ENCODE data around the gene C1orf105. TPM values are rescaled to one million over a fixed set of nuclear protein-coding genes. Genes with fewer than 3 reads are reported as not detected.

The C1orf105 gene
- total RNA-seq, 2 experiments from 2014 or later = not detected

DNA sequence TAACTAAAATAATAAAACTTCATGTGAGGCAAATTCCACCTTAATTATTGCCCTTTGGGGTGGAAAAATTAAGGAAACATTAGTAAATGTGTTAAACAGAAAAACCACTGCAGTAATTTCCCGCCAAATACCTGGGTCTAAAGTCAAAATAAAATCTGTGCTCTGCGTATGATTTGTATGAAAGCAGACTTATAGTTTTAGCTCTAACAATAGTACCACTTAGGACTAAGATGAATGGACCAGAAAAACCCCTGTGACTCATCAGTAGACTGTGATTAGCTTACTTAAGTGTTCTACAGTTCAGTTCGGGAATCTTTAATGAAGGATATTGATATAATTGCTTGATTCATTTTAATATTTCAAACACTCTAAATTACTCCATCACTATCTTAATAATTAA, 23.3 kb upstream of the C1orf105 start:
- DNase-seq = no peak
- CTCF ChIA-PET = interaction anchor here (0.5 to 1.0 kb wide), 2 partner anchors 60 to 66 kb away, joined by 3 read pairs; no protein-coding TSS in a partner anchor
- Mint-ChIP-seq H3K4me1 (peaks cover 92% of the 10 kb centered on the region), H3K27me3 (no peaks in the 10 kb centered on the region), H3K36me3 (ENCODE audit: low read depth) (peaks cover 3% of the 10 kb centered on the region), H3K4me3 (no peak overlapping the region), H3K27ac (no peak overlapping the region), H3K9me3 (ENCODE audit: low read depth) (no peaks in the 10 kb centered on the region)
- intact Hi-C loops (cut with DNase I, micrococcal nuclease) = loop anchor here (5.0 kb wide), 2 partner anchors 125 to 265 kb away; no protein-coding TSS in a partner anchor
- POLR2A ChIA-PET = no interaction called here
- peak; percentile 51 for ATAC-seq

GRCh38 chr1:172397633-172398032, 22.9 kb upstream of the C1orf105 start:
- no peak overlapping the region for H3K4me3 Mint-ChIP-seq
- H3K4me1 Mint-ChIP-seq = peaks cover 88% of the 10 kb centered on the region
- H3K27ac Mint-ChIP-seq = no peak overlapping the region
- intact Hi-C loops (cut with DNase I, micrococcal nuclease) = loop anchor here (2.0 to 5.0 kb wide), 6 partner anchors 125 to 395 kb away; no protein-coding TSS in a partner anchor
- peaks cover 3% of the 10 kb centered on the region for H3K36me3 Mint-ChIP-seq (ENCODE audit: low read depth)
- ChIA-PET POLR2A (interaction anchor here (0.5 kb wide), 1 partner anchor 39 kb away, joined by 3 read pairs; no protein-coding TSS in a partner anchor), CTCF (interaction anchor here (0.5 to 0.8 kb wide), 2 partner anchors 16 to 65 kb away, joined by 3 read pairs; no protein-coding TSS in a partner anchor)
- no peak for DNase-seq
- H3K9me3 Mint-ChIP-seq (ENCODE audit: low read depth) = no peaks in the 10 kb centered on the region
- ATAC-seq = no peak
- H3K27me3 Mint-ChIP-seq = no peaks in the 10 kb centered on the region

DNA sequence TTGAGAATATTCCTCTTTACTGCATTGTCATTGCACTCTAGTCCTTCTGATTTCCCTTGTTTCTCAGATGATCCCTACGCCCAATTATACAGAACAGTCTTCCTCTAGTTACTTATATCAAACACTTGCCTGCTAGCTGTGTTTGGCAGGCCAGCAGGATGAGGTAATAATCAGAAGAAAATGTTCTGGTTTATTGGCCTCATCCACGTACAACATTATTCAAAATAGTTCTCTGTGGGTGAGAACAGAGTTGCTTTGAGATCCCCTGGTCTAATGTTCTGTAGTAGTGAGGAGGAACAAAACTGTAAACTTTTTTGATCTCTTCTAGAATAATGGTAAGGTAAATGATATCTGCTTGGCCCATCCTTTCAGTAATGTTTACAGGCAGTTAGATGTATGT, 22.3 kb upstream of the C1orf105 start:
- H3K36me3 Mint-ChIP-seq (ENCODE audit: low read depth) = peaks cover 3% of the 10 kb centered on the region
- ATAC-seq = no peak
- peaks cover 83% of the 10 kb centered on the region for H3K4me1 Mint-ChIP-seq
- POLR2A ChIA-PET = interaction anchor here (0.5 kb wide), 2 partner anchors 40 to 1422 kb away, joined by 3 to 4 read pairs; no protein-coding TSS in a partner anchor
- H3K4me3 Mint-ChIP-seq = no peak overlapping the region
- no peaks in the 10 kb centered on the region for H3K27me3 Mint-ChIP-seq
- intact Hi-C loops (cut with DNase I, micrococcal nuclease) = loop anchor here (2.0 to 5.0 kb wide), 6 partner anchors 126 to 395 kb away; no protein-coding TSS in a partner anchor
- no peaks in the 10 kb centered on the region for H3K9me3 Mint-ChIP-seq (ENCODE audit: low read depth)
- CTCF ChIA-PET = interaction anchor here (0.7 to 3.5 kb wide), 12 partner anchors 16 to 395 kb away, joined by 3 to 20 read pairs (median 5); no protein-coding TSS in a partner anchor
- DNase-seq = no peak
- peak overlapping the region; percentile 52 for H3K27ac Mint-ChIP-seq

- peak overlapping the region; percentile 29 for H3K4me3 Mint-ChIP-seq
- peak; percentile 35 for DNase-seq
Observed at GRCh38 chr1:172398970-172399755, 21.3 kb upstream of the C1orf105 start.

DNA sequence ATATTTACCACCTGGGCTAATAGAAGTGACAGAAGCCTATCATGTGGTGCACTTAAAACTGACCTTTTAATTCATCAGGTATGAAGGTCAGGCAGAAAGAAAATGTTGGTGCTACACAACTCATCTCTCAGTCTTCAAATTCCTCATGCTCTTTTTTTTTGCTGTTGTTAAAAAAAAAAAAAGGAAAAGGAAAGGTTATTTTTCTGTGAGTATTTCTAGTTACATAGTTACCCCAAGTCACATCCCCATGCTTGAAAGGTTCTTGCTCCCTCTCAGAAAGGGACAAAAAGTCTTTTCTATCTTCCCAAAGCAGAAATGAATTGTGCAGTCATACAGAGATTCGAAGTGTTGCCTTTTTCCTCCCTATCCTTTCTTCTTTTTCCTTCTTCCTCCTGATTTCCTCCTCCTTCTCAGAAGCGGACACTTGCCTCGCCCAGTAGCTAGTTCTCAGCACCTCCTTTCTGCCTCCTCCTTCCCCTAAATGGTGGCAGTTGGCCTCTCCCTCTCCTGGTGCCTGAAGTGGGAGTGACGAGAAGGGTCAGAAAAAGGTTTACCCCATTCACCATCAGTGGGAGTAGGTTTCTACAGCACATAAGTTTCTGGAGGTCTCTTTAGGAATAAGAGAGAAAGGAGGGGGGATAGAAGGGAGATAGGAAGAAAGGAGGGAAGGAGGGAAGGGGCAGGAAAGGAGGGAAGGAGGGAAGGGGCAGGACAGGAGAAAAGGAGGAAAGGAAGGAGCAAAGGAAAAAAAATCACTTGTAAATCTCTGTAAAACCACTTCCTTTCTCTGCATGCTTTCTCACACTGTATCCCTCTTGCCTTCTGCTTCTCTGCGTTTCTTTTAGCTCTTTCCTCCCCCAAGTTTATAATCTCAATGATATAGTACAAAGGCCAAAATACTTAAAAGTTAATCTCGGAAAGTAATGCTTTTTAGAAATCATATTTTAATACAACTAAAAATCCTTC, 20.4 kb upstream of the C1orf105 start:
- POLR2A ChIA-PET = interaction anchor here (1.2 kb wide), 1 partner anchor 42 kb away, joined by 3 read pairs; no protein-coding TSS in a partner anchor

More at GRCh38 chr1:172398970-172399755, 21.3 kb upstream of the C1orf105 start:
- peaks cover 74% of the 10 kb centered on the region for H3K4me1 Mint-ChIP-seq
- peak overlapping the region; percentile 70 for H3K27ac Mint-ChIP-seq
- CTCF ChIA-PET = interaction anchor here (0.6 to 3.5 kb wide), 33 partner anchors 9 to 754 kb away, joined by 3 to 20 read pairs (median 4); partner anchors contain the start of gene PIGC
- no peaks in the 10 kb centered on the region for H3K9me3 Mint-ChIP-seq (ENCODE audit: low read depth)
- ATAC-seq = peak; percentile 53
- intact Hi-C loops (cut with DNase I, micrococcal nuclease) = loop anchor here (1.0 to 5.0 kb wide), 9 partner anchors 41 to 397 kb away; no protein-coding TSS in a partner anchor
- H3K27me3 Mint-ChIP-seq = no peaks in the 10 kb centered on the region
- peaks cover 1% of the 10 kb centered on the region for H3K36me3 Mint-ChIP-seq (ENCODE audit: low read depth)
- POLR2A ChIA-PET = interaction anchor here (1.2 kb wide), 1 partner anchor 41 kb away, joined by 3 read pairs; no protein-coding TSS in a partner anchor

DNA sequence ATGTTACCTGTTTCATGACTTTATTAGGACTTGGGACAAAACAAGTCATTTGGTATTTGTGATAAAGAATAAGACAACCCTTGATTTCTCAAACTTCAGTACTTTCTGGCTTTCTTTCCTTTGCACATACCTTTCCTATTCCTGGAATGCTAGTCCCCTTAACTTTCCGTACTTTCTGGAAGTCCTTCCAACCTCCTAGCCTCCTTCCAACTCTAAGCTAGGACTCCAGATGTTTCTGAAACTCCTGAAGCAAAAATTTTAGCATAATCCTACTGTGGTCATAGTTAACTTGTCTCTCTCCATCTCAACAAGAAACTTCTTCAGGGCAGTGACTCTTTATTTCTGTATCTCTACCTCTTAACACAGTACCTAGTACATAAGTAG, 19.8 kb upstream of the C1orf105 start:
- Mint-ChIP-seq H3K36me3 (ENCODE audit: low read depth) (no peaks in the 10 kb centered on the region), H3K27me3 (no peaks in the 10 kb centered on the region), H3K9me3 (ENCODE audit: low read depth) (no peaks in the 10 kb centered on the region), H3K27ac (no peak overlapping the region), H3K4me3 (no peak overlapping the region), H3K4me1 (peaks cover 61% of the 10 kb centered on the region)
- DNase-seq (no peak), ATAC-seq (no peak)
- intact Hi-C loops (cut with DNase I, micrococcal nuclease) = no loop called here
- CTCF ChIA-PET = interaction anchor here (2.1 to 3.5 kb wide), 6 partner anchors 11 to 398 kb away, joined by 11 to 20 read pairs (median 13); no protein-coding TSS in a partner anchor
- POLR2A ChIA-PET = no interaction called here

More for the DNA sequence above, 20.4 kb upstream of the C1orf105 start:
- Mint-ChIP-seq H3K9me3 (ENCODE audit: low read depth) (no peaks in the 10 kb centered on the region), H3K36me3 (ENCODE audit: low read depth) (no peaks in the 10 kb centered on the region), H3K4me3 (no peak overlapping the region), H3K4me1 (peaks cover 65% of the 10 kb centered on the region), H3K27ac (no peak overlapping the region), H3K27me3 (no peaks in the 10 kb centered on the region)
- intact Hi-C loops (cut with DNase I, micrococcal nuclease) = loop anchor here (1.0 to 5.0 kb wide), 9 partner anchors 42 to 398 kb away; no protein-coding TSS in a partner anchor
- CTCF ChIA-PET = interaction anchor here (0.6 to 3.5 kb wide), 32 partner anchors 8 to 755 kb away, joined by 3 to 20 read pairs (median 4); partner anchors contain the start of gene PIGC
- ATAC-seq (no peak), DNase-seq (no peak)

- DNase-seq (no peak), ATAC-seq (no peak)
- H3K27ac Mint-ChIP-seq = no peak overlapping the region
- no peak overlapping the region for H3K4me3 Mint-ChIP-seq
- no peaks in the 10 kb centered on the region for H3K36me3 Mint-ChIP-seq (ENCODE audit: low read depth)
- peaks cover 58% of the 10 kb centered on the region for H3K4me1 Mint-ChIP-seq
- H3K9me3 Mint-ChIP-seq (ENCODE audit: low read depth) = no peaks in the 10 kb centered on the region
- intact Hi-C loops (cut with DNase I, micrococcal nuclease) = no loop called here
- ChIA-PET CTCF (interaction anchor here (0.6 to 3.5 kb wide), 5 partner anchors 10 to 560 kb away, joined by 3 to 20 read pairs (median 7); no protein-coding TSS in a partner anchor), POLR2A (no interaction called here)
- H3K27me3 Mint-ChIP-seq = no peaks in the 10 kb centered on the region
Observed at GRCh38 chr1:172401477-172401876, 19.0 kb upstream of the C1orf105 start.

GRCh38 chr1:172401892-172402291, 18.6 kb upstream of the C1orf105 start:
- POLR2A ChIA-PET = no interaction called here
- Mint-ChIP-seq H3K27me3 (no peaks in the 10 kb centered on the region), H3K4me1 (peaks cover 56% of the 10 kb centered on the region), H3K36me3 (ENCODE audit: low read depth) (no peaks in the 10 kb centered on the region), H3K9me3 (ENCODE audit: low read depth) (no peaks in the 10 kb centered on the region), H3K27ac (no peak overlapping the region), H3K4me3 (no peak overlapping the region)
- CTCF ChIA-PET = interaction anchor here (1.2 to 2.3 kb wide), 5 partner anchors 9 to 311 kb away, joined by 3 to 11 read pairs (median 4); no protein-coding TSS in a partner anchor
- intact Hi-C loops (cut with DNase I, micrococcal nuclease) = no loop called here
- DNase-seq (peak; percentile 53), ATAC-seq (peak; percentile 34)

- ATAC-seq (no peak), DNase-seq (no peak)
- Mint-ChIP-seq H3K9me3 (ENCODE audit: low read depth) (no peaks in the 10 kb centered on the region), H3K27me3 (no peaks in the 10 kb centered on the region), H3K4me1 (peaks cover 45% of the 10 kb centered on the region), H3K36me3 (ENCODE audit: low read depth) (no peaks in the 10 kb centered on the region), H3K27ac (no peak overlapping the region), H3K4me3 (no peak overlapping the region)
- intact Hi-C loops (cut with DNase I, micrococcal nuclease) = no loop called here
- POLR2A ChIA-PET = no interaction called here
- CTCF ChIA-PET = interaction anchor here (0.7 to 2.7 kb wide), 10 partner anchors 9 to 312 kb away, joined by 3 to 12 read pairs (median 4); no protein-coding TSS in a partner anchor
Observed at GRCh38 chr1:172402878-172403569, 17.5 kb upstream of the C1orf105 start.

DNA sequence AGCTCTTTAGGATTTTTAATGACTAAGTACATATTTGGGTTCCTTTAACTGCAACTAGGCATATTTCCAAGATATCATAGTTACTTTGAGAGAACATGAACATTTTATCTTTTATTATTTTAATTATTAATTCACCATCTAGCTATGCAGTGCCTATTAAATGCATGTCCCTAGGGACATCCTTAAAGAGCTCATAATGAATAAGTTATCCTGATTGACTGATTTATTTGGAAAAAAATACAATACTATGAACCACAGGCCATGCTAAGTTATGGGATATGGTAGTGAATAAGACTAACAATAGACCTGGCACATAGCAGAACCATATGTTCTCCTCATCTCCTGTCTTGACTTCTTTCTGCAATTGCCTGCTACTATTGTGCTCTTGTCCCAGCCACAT, 16.4 kb upstream of the C1orf105 start:
- Mint-ChIP-seq H3K36me3 (ENCODE audit: low read depth) (no peaks in the 10 kb centered on the region), H3K4me3 (no peak overlapping the region), H3K9me3 (ENCODE audit: low read depth) (no peaks in the 10 kb centered on the region), H3K27ac (no peak overlapping the region), H3K4me1 (peaks cover 34% of the 10 kb centered on the region), H3K27me3 (no peaks in the 10 kb centered on the region)
- ATAC-seq = no peak
- ChIA-PET POLR2A (no interaction called here), CTCF (interaction anchor here (0.9 to 2.7 kb wide), 6 partner anchors 14 to 418 kb away, joined by 3 to 12 read pairs (median 3); no protein-coding TSS in a partner anchor)
- intact Hi-C loops (cut with DNase I, micrococcal nuclease) = no loop called here
- DNase-seq = no peak
